ENCODE measurements around the gene ARHGAP25.
A peak's percentile ranks its signal among the peaks of the same experiment; 100 is the strongest.

The ARHGAP25 gene

GRCh38 chr2:68767996-68768395 lies 33.4 kb downstream of the ARHGAP25 start:
- no peak for DNase-seq

GRCh38 chr2:68768461-68768860 lies 33.9 kb downstream of the ARHGAP25 start:
- DNase-seq: no peak

GRCh38 chr2:68768951-68769350 lies 34.3 kb downstream of the ARHGAP25 start:
- no peak for DNase-seq

- DNase-seq: no peak
Observed at GRCh38 chr2:68769586-68770270, 35.1 kb downstream of the ARHGAP25 start.

GRCh38 chr2:68770271-68771111 lies 35.9 kb downstream of the ARHGAP25 start:
- DNase-seq: peak; percentile 62

GRCh38 chr2:68771211-68771751 lies 36.7 kb downstream of the ARHGAP25 start:
- DNase-seq: peak; percentile 74

GRCh38 chr2:68772109-68772508 lies 37.5 kb downstream of the ARHGAP25 start:
- no peak for DNase-seq

- DNase-seq: peak; percentile 74
Observed at GRCh38 chr2:68774569-68775271, 40.1 kb downstream of the ARHGAP25 start.

GRCh38 chr2:68775272-68775842 lies 40.7 kb downstream of the ARHGAP25 start:
- DNase-seq: no peak

GRCh38 chr2:68776124-68776523 lies 41.5 kb downstream of the ARHGAP25 start:
- no peak for DNase-seq

GRCh38 chr2:68779595-68779994 lies 45.0 kb downstream of the ARHGAP25 start:
- no peak for DNase-seq

GRCh38 chr2:68784188-68784587 lies 49.6 kb downstream of the ARHGAP25 start:
- DNase-seq: no peak

- DNase-seq: no peak
Observed at GRCh38 chr2:68784915-68785314, 50.3 kb downstream of the ARHGAP25 start.

GRCh38 chr2:68787356-68787755 lies 52.7 kb downstream of the ARHGAP25 start:
- no peak for DNase-seq

- DNase-seq: no peak
Observed at GRCh38 chr2:68789603-68790002, 55.0 kb downstream of the ARHGAP25 start.

GRCh38 chr2:68790600-68790999 lies 56.0 kb downstream of the ARHGAP25 start:
- DNase-seq: no peak

GRCh38 chr2:68791914-68792313 lies 57.3 kb downstream of the ARHGAP25 start:
- DNase-seq: no peak

- DNase-seq: no peak
Observed at GRCh38 chr2:68792751-68793150, 58.1 kb downstream of the ARHGAP25 start.

GRCh38 chr2:68796295-68796905 lies 61.8 kb downstream of the ARHGAP25 start:
- DNase-seq: peak; percentile 53

GRCh38 chr2:68798569-68798968 lies 64.0 kb downstream of the ARHGAP25 start:
- no peak for DNase-seq

GRCh38 chr2:68799140-68800026 lies 64.8 kb downstream of the ARHGAP25 start:
- DNase-seq: no peak

GRCh38 chr2:68800027-68800401 lies 65.4 kb downstream of the ARHGAP25 start:
- no peak for DNase-seq
